GM11168 (cell line): ENCODE measurements around the gene RNF19B.
"Not testable (repeated sequence)": the region's sequence is repeated elsewhere in the genome, so short reads cannot be mapped to it uniquely, and the experiment has no call there.

Experiments used
- in situ Hi-C: fragments of 300-500 bp; cut with MboI; formaldehyde crosslinking; loops from one replicate; pipeline ENCODE4 v1.12.0; 2022; ENCODE audit warnings: low sequenced_read_pairs; ENCODE audit not compliant: unreplicated experiment

The RNF19B gene

DNA sequence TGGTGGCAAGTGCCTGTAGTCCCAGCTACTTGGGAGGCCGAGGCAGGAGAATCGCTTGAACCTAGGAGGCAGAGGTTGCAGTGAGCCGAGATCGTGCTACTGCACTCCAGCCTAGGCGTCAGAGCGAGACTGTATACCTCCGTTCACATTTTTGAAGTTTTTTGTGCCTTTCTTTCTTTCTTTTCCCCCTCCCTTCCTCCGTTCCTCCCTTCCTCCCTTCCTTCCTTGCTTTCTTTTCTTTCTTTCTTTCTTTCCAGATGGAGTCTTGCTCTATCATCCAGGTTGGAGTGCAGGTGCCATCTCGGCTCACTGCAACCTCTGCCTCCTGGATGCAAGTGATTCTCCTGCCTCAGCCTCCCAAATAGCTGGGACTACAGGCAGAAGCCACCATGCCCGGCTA lies 59.0 kb downstream of the RNF19B start:
- in situ Hi-C loops = not testable (repeated sequence)

DNA sequence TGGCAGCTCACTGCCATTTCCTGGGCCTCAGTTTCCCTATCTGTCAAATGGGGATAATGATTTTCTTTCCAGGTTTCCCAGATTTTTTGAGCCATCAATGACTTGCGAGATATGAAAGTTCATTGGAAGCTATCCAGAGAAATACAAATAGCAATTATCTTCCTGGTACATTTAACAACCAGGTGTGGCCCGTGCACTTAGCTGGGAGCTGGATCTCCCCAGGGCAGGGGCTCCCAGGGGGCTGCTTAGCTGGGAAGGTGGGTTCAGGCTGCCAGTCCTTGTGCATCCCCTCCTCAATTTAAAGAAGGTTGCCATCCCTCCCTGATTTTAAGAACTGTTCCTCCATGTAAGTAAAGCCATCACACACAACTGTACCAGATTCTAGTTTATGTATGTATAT lies 59.8 kb downstream of the RNF19B start:
- in situ Hi-C loops = no loop called here

- in situ Hi-C loops = no loop called here
Observed at GRCh38 chr1:32903991-32904785, 60.4 kb downstream of the RNF19B start.

GRCh38 chr1:32902535-32902920 lies 62.1 kb downstream of the RNF19B start:
- in situ Hi-C loops = no loop called here

GRCh38 chr1:32901823-32902534 lies 62.6 kb downstream of the RNF19B start:
- in situ Hi-C loops = no loop called here

DNA sequence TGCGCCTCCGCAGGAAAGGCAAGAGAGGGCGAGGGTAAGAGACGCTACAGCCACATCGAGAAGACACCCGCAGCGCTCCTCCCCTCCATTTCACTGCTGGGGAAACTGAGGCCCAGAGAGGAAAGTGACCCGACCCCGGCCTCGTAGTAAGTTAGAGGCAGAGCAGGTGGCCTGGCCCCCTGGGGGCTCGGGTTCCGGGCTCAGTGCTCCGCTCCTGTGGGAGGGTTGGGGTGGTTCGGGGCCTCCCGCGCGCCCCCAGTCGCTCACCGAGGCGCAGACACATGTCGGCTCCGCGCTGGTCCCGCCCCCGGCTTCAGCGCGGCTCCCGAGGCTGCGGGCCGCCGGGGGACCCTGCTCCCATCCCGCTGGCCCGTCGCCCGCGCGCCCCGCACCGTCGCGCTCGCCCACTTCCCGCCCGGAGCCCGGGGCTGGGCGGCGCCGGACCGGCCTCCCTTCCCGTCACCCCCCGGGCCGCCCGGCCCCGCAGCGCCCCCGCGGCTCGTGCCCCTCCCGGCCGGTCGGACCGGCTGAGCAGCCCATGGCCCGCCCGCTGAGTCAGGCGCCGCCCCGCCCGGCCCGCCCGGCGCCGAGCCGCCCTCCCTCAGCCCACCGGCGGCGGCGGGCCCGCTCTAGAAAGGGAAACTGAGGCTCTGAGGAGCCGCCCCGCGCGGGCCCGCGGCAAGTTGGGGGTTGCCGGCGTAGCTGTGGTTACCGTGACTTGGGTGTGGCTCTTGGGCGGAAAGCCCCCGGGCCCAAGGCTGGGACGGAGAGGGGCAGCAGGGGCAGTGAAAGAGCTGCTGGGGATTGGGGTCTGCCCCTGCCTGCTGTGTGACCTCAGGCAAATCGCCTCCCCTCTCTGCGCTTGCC lies 63.4 kb downstream of the RNF19B start, which contains the start of gene TMEM54:
Gene TMEM54 (minus strand): TSS at position 434 of the 867 bp plus-strand sequence. CDS start 151 bp downstream, at position 283.
- in situ Hi-C loops = no loop called here

GRCh38 chr1:32900371-32900955 lies 64.1 kb downstream of the RNF19B start:
- in situ Hi-C loops = no loop called here

DNA sequence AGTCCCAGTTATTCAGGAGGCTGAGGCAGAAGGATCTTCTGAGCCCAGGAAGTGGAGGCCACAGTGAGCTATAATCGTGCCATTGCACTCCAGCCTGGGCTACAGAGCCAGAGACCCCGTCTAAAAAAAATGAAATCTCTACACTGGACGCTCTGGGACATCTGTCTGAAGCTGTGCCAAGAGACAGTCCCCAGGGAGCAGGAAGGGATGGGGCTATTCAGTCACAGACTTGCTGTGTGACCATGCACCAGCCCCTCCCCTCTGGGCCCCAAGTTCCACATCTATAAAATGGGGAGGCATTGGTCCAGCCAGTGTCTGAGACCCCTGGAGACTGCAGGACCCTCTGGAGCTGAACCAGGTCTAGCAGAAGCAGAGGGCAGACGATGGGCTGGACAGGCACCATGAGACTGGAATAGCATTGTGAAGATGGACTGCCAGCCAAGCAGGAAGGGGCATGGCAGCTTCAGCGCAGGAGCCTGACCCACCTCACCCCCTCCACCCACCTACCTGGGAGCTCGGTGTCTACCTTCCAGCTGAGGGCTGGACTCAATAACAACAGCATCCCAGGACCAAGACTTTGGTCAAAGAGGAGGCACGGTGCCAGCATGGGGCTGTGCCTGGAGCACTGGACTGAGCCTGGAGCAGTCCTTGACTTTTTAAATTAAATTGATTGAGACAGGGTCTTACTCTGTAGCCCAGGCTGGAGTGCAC lies 64.9 kb downstream of the RNF19B start:
- in situ Hi-C loops = no loop called here

DNA sequence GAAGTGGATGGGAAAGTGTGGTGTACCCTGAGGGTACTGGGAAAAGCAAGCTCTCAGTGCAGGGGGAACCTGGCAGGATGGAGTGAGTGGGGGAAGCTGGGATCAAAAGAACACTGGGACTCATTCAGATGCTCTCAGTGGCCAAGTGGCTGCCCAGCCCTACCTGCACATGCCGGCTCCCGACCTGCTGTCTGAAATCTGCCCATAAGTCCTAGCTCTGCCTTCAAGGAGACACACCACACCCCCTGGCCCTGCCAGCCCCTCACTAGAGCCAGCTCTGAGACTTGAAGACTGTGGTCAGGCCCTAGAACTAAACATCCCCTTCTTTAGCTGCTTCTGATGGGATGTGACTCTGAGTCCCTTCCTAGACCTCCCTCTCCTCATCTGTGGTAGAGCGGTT lies 65.7 kb downstream of the RNF19B start:
- in situ Hi-C loops = no loop called here

DNA sequence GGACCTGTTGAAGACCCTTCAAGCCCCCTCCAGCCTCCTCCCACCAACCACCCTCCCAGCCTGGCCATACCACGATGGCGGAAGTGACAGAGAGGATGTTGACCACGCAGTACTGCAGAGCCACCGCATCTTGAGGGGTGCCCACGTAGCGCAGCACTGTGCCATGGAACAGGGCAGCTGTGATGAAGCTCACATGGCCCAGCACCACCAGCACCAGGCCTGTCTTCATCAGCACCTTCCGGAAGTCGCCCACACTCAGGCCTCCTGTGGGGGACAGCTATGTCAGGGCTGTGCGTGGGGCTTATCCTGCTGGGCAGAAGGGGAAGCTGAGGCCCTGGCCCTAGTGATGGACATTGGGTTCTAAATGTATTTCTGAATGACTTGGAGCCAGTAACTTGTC lies 66.6 kb downstream of the RNF19B start:
- in situ Hi-C loops = no loop called here

- in situ Hi-C loops = no loop called here
Observed at GRCh38 chr1:32897082-32898049, 67.2 kb downstream of the RNF19B start.

DNA sequence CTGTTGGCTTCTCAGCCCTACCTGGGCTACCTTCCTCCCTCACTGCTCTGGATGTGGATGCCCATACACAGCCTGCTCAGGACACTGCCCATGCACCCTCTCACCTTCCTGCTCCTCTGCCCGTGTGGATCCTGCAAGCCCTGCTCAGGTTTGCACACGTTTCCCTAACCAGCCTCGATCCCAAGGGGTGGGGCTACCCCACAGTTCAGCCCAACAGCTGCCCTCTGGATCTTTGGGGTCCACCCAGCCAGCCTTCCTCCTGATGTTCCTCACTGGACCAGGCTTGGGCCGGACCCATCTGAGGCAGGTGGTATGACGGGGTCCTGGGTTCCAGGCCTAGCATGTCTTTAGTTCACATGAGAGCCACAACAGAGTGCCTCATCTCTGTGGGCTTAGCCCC lies 68.2 kb downstream of the RNF19B start:
- in situ Hi-C loops = no loop called here

- in situ Hi-C loops = no loop called here
Observed at GRCh38 chr1:32895325-32896215, 69.0 kb downstream of the RNF19B start.

GRCh38 chr1:32894681-32895080 lies 69.9 kb downstream of the RNF19B start:
- in situ Hi-C loops = no loop called here

DNA sequence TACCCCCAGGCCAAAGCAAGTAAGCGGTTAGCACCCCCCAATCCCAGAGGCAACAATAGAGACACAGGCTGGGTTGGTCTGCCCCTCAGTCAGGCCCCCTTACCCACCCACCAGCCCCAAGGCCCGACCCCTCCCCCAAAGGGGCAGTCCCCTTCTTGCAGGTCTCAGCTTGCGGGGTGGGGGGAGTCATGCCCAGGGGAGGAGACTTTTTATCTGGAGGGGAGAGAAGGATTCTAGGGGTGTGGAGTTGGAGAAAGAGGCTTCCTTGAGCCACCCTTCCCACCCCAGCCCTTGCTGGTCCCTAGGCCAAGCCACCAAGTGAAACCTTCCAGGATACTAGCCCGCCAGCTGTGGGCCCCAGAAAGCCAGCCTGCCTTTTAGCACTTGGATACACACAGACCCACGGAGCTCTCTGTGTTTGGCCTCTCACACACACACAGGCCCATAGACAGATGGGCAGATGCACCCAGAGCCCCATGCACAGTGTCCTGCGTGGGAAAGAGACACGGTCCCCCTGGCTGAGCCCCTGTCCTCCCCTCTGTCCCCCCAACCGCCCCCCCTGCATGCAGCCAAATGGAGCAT lies 70.5 kb downstream of the RNF19B start:
- in situ Hi-C loops = no loop called here

GRCh38 chr1:32893198-32894018 lies 71.2 kb downstream of the RNF19B start:
- in situ Hi-C loops = no loop called here
